ENCODE data around the gene PHPT1. TPM values are rescaled to one million over a fixed set of nuclear protein-coding genes. Genes with fewer than 3 reads are reported as not detected.

Gene PHPT1
- total and polyA plus RNA-seq, 2 of the 13 experiments (the other 11 are each of a cell fraction or from before 2014, with no cell fraction given), result 189 to 192 TPM

DNA sequence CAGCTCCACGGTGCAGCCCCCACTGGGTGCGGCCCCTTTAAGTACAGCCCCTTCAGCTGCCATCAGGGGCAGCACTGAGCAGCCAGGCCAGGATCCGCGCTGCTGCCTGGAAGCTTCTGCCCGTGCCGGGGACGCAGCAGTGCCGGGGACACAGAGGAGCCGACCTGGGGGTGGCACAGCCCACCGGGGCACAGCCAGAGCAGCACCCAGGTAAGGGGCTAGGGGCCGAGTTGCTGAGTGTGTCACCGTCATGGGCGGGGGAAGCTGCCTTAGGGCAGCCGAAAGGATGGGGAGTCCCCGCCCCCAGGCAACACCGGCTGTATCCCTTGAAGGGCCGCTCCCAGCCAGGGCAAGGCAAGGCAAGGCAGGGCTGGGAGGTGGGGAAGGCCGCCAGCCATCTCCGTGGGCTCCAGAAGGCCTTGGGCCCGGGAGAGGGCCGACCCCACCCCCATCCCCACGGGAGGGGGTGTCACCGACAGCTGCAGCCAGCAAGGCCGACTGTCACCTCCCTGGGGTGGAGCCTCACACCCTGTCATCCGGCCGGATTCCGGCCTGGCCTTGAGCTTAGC lies 6.7 kb upstream of the PHPT1 start, which contains the start of gene AJM1 (continued):
- TF ChIP-seq, protein P1, sequence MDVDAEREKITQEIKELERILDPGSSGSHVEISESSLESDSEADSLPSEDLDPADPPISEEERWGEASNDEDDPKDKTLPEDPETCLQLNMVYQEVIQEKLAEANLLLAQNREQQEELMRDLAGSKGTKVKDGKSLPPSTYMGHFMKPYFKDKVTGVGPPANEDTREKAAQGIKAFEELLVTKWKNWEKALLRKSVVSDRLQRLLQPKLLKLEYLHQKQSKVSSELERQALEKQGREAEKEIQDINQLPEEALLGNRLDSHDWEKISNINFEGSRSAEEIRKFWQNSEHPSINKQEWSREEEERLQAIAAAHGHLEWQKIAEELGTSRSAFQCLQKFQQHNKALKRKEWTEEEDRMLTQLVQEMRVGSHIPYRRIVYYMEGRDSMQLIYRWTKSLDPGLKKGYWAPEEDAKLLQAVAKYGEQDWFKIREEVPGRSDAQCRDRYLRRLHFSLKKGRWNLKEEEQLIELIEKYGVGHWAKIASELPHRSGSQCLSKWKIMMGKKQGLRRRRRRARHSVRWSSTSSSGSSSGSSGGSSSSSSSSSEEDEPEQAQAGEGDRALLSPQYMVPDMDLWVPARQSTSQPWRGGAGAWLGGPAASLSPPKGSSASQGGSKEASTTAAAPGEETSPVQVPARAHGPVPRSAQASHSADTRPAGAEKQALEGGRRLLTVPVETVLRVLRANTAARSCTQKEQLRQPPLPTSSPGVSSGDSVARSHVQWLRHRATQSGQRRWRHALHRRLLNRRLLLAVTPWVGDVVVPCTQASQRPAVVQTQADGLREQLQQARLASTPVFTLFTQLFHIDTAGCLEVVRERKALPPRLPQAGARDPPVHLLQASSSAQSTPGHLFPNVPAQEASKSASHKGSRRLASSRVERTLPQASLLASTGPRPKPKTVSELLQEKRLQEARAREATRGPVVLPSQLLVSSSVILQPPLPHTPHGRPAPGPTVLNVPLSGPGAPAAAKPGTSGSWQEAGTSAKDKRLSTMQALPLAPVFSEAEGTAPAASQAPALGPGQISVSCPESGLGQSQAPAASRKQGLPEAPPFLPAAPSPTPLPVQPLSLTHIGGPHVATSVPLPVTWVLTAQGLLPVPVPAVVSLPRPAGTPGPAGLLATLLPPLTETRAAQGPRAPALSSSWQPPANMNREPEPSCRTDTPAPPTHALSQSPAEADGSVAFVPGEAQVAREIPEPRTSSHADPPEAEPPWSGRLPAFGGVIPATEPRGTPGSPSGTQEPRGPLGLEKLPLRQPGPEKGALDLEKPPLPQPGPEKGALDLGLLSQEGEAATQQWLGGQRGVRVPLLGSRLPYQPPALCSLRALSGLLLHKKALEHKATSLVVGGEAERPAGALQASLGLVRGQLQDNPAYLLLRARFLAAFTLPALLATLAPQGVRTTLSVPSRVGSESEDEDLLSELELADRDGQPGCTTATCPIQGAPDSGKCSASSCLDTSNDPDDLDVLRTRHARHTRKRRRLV (CRISPR knock-in tag; IDR thresholded peaks at IDR 0.05), result peak; percentile 15; the same call in 1 of the 2 replicates
- TF ChIP-seq ZNF564 (CRISPR knock-in tag; IDR thresholded peaks at IDR 0.05) (peak; percentile 65; the same call in 1 of the 2 replicates), ZNF331 (CRISPR knock-in tag; IDR thresholded peaks at IDR 0.05) (0 out of 2 replicates have a peak, but pooled peaks have one; percentile 40), ZSCAN25 (CRISPR knock-in tag; IDR thresholded peaks at IDR 0.05) (0 out of 2 replicates have a peak, but pooled peaks have one; percentile 20), ZBTB26 (CRISPR knock-in tag; IDR thresholded peaks at IDR 0.05; ENCODE audit: borderline replicate concordance) (peak; percentile 44; the same call in 1 of the 2 replicates), MAZ (IDR thresholded peaks at IDR 0.05; ENCODE audit: borderline replicate concordance, low read depth, low read length) (0 out of 2 replicates have a peak, but pooled peaks have one; percentile 46), MAZ (CRISPR knock-in tag; IDR thresholded peaks at IDR 0.05; ENCODE audit: low read depth) (0 out of 2 replicates have a peak, but pooled peaks have one; percentile 25), ZFP82 (CRISPR knock-in tag; IDR thresholded peaks at IDR 0.05; ENCODE audit: borderline replicate concordance) (peak; percentile 91), MAF1 (CRISPR knock-in tag; IDR thresholded peaks at IDR 0.05; ENCODE audit: borderline replicate concordance) (0 out of 2 replicates have a peak, but pooled peaks have one; percentile 47), ZBTB7A (CRISPR knock-in tag; IDR thresholded peaks at IDR 0.05) (0 out of 2 replicates have a peak, but pooled peaks have one; percentile 39), TP53 (CRISPR knock-in tag; conservative IDR thresholded peaks at IDR 0.05) (peak; percentile 75; the same call in 1 of the 2 replicates), ARID2 (CRISPR knock-in tag; IDR thresholded peaks at IDR 0.05; ENCODE audit: borderline replicate concordance) (0 out of 2 replicates have a peak, but pooled peaks have one; percentile 67), SALL1 (CRISPR knock-in tag; IDR thresholded peaks at IDR 0.05) (peak; percentile 43; the same call in 1 of the 2 replicates)
- TF ChIP-seq, protein P2, sequence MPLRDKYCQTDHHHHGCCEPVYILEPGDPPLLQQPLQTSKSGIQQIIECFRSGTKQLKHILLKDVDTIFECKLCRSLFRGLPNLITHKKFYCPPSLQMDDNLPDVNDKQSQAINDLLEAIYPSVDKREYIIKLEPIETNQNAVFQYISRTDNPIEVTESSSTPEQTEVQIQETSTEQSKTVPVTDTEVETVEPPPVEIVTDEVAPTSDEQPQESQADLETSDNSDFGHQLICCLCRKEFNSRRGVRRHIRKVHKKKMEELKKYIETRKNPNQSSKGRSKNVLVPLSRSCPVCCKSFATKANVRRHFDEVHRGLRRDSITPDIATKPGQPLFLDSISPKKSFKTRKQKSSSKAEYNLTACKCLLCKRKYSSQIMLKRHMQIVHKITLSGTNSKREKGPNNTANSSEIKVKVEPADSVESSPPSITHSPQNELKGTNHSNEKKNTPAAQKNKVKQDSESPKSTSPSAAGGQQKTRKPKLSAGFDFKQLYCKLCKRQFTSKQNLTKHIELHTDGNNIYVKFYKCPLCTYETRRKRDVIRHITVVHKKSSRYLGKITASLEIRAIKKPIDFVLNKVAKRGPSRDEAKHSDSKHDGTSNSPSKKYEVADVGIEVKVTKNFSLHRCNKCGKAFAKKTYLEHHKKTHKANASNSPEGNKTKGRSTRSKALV (CRISPR knock-in tag; IDR thresholded peaks at IDR 0.05), result 0 out of 2 replicates have a peak, but pooled peaks have one; percentile 33
- TF ChIP-seq, protein P3, sequence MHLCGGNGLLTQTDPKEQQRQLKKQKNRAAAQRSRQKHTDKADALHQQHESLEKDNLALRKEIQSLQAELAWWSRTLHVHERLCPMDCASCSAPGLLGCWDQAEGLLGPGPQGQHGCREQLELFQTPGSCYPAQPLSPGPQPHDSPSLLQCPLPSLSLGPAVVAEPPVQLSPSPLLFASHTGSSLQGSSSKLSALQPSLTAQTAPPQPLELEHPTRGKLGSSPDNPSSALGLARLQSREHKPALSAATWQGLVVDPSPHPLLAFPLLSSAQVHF (CRISPR knock-in tag; IDR thresholded peaks at IDR 0.05), result 0 out of 2 replicates have a peak, but pooled peaks have one; percentile 58
- TF ChIP-seq, protein P4, sequence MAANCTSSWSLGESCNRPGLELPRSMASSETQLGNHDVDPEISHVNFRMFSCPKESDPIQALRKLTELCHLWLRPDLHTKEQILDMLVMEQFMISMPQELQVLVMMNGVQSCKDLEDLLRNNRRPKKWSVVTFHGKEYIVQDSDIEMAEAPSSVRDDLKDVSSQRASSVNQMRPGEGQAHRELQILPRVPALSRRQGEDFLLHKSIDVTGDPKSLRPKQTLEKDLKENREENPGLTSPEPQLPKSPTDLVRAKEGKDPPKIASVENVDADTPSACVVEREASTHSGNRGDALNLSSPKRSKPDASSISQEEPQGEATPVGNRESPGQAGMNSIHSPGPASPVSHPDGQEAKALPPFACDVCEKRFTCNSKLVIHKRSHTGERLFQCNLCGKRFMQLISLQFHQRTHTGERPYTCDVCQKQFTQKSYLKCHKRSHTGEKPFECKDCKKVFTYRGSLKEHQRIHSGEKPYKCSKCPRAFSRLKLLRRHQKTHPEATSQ (CRISPR knock-in tag; IDR thresholded peaks at IDR 0.05; ENCODE audit: borderline replicate concordance), result 0 out of 2 replicates have a peak, but pooled peaks have one; percentile 16

Measured in HepG2 (cell line).